ENCODE data around the gene KHSRP. TPM values are rescaled to one million over a fixed set of nuclear protein-coding genes. Genes with fewer than 3 reads are reported as not detected.
A peak's percentile ranks its signal among the peaks of the same experiment; 100 is the strongest.

The KHSRP gene
- total and polyA plus RNA-seq, 10 of the 15 experiments (the other 5 are each of a cell fraction or from before 2014, with no cell fraction given): 4.8 to 440 (median 82.0) TPM

- TF ChIP-seq CEBPZ (IDR thresholded peaks at IDR 0.05; ENCODE audit: low read depth, low read length) (peak; percentile 98), CHD2 (IDR thresholded peaks at IDR 0.05; ENCODE audit: borderline replicate concordance, low read depth, low read length) (peak; percentile 98), E4F1 (IDR thresholded peaks at IDR 0.05; ENCODE audit: borderline replicate concordance, partially characterized antibody) (peak; percentile 58), CREB1 (IDR thresholded peaks at IDR 0.05; ENCODE audit: low read depth) (peak; percentile 65), ASH2L (IDR thresholded peaks at IDR 0.05; ENCODE audit: borderline replicate concordance, low read depth) (no peak), ZBTB33 (IDR thresholded peaks at IDR 0.05) (no peak), ESRRA (IDR thresholded peaks at IDR 0.05; ENCODE audit: low read length) (no peak), IRF3 (IDR thresholded peaks at IDR 0.05) (peak; percentile 100), SMARCA5 (IDR thresholded peaks at IDR 0.05) (peak; percentile 98), SIX5 (IDR thresholded peaks at IDR 0.05; ENCODE audit: low read depth, low read length, severe bottlenecking) (no peak), RFX5 (IDR thresholded peaks at IDR 0.05; ENCODE audit: low read depth, low read length) (0 out of 2 replicates have a peak, but pooled peaks have one; percentile 53), IKZF1 (conservative IDR thresholded peaks at IDR 0.05) (peak; percentile 67), TARDBP (IDR thresholded peaks at IDR 0.05; ENCODE audit: borderline replicate concordance) (no peak), EZH2 (IDR thresholded peaks at IDR 0.05; ENCODE audit: borderline replicate concordance, control insufficient read depth, low read depth, low read length) (no peak), TCF3 (IDR thresholded peaks at IDR 0.05; ENCODE audit: borderline replicate concordance, insufficient read depth, low read depth, low read length) (no peak), SRF (IDR thresholded peaks at IDR 0.05; ENCODE audit: low read depth in 2 of 2, low read length in 2 of 2) (no peak), ZZZ3 (IDR thresholded peaks at IDR 0.05; ENCODE audit: control insufficient read depth, insufficient read length, low read depth) (no peak), RBBP5 (conservative IDR thresholded peaks at IDR 0.05) (no peak), FOS (IDR thresholded peaks at IDR 0.05; ENCODE audit: borderline replicate concordance, extremely low read depth, insufficient read length) (peak; percentile 100)
Measured at GRCh38 chr19:6372594-6373095, 52.0 kb downstream of the KHSRP start, which contains the start of gene ALKBH7 (continued).

All from GM12878 (cell line).